IMR-90 (cell line): ENCODE measurements around the gene MYO9A.

ENCODE experiments used
- CEBPB ChIP-seq: IDR thresholded peaks from 2 replicates; pipeline ENCODE4 v1.6.1; 2012; ENCODE audit warnings: low read depth, low read length, improper control_type of control experiment
- TF ChIP-seq, protein P1 (sequence below): conservative IDR thresholded peaks from 2 replicates; pipeline ENCODE4 v1.5.1; 2012; ENCODE audit warnings: mild to moderate bottlenecking, low read depth, low read length, improper control_type of control experiment
- TF ChIP-seq, protein P2 (sequence below): fragments of 150-350 bp; IDR thresholded peaks from 2 replicates; pipeline ENCODE4 v1.6.1; 2017; ENCODE audit warnings: mild to moderate bottlenecking, antibody characterized with exemption, low read length, low read depth

DNA sequence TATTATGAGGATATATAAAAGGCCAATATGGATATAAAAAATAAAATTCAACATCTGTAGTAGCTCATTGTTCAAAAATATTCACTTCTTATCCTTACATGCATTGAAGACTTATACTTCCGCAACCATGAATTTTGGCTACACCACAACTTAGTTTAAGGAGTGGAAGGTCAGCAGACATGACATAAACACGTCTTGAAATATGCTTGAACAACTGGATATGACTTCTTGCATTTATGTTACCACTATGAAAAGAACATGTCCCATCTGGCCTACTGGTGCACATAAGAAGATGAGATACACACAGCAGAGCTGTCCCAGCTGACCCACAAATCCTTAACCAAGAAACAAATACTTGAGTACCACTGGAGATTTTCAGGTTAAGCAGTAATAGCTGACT, 52.1 kb downstream of the MYO9A start:
- TF ChIP-seq, protein P1, sequence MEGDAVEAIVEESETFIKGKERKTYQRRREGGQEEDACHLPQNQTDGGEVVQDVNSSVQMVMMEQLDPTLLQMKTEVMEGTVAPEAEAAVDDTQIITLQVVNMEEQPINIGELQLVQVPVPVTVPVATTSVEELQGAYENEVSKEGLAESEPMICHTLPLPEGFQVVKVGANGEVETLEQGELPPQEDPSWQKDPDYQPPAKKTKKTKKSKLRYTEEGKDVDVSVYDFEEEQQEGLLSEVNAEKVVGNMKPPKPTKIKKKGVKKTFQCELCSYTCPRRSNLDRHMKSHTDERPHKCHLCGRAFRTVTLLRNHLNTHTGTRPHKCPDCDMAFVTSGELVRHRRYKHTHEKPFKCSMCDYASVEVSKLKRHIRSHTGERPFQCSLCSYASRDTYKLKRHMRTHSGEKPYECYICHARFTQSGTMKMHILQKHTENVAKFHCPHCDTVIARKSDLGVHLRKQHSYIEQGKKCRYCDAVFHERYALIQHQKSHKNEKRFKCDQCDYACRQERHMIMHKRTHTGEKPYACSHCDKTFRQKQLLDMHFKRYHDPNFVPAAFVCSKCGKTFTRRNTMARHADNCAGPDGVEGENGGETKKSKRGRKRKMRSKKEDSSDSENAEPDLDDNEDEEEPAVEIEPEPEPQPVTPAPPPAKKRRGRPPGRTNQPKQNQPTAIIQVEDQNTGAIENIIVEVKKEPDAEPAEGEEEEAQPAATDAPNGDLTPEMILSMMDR: no peak
- TF ChIP-seq CEBPB: no peak
- TF ChIP-seq, protein P2, sequence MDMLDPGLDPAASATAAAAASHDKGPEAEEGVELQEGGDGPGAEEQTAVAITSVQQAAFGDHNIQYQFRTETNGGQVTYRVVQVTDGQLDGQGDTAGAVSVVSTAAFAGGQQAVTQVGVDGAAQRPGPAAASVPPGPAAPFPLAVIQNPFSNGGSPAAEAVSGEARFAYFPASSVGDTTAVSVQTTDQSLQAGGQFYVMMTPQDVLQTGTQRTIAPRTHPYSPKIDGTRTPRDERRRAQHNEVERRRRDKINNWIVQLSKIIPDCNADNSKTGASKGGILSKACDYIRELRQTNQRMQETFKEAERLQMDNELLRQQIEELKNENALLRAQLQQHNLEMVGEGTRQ: no peak
